Fibroblast of upper back skin (primary cell): ENCODE data around the gene SH3BP4.
"Not testable (repeated sequence)": the region's sequence is repeated elsewhere in the genome, so short reads cannot be mapped to it uniquely, and the experiment has no call there.

Experiments
- DNase-seq: peaks from one replicate; pipeline ENCODE4 v3.0.0-alpha.2; 2013

The SH3BP4 gene

DNA sequence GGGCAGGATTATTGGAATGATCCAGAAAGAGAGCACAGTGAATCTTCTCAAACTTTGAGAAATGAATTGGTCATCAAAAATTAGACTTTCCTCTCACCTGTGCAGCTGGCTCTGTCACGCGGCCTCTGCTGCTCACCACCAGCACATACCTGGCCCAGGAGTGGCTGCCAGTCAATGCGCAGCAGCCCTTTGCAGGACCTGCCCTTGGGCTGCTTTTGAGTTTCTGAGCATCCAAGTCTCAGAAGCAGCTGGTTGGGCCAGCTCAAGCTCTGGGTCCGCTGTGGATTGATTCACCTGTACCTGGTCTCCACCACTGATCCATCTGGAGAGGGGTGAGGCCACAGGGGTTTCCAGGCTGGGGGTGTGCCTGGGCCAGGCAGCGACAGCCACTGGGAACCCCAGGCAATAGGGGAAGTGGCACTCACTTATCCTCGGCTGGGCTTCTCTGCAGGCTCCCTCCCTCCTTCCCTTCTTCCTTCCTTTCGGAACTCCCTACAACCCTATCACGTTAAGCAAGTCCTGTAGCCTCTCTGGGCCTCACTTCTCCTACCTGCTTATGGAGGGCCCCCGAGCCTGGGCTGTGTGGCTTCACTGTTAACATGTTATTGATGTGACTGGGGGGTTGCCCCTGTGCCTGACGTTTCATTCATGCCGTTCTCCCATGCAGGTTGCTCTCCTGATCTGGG, 48.1 kb downstream of the SH3BP4 start:
- DNase-seq = no peak

DNA sequence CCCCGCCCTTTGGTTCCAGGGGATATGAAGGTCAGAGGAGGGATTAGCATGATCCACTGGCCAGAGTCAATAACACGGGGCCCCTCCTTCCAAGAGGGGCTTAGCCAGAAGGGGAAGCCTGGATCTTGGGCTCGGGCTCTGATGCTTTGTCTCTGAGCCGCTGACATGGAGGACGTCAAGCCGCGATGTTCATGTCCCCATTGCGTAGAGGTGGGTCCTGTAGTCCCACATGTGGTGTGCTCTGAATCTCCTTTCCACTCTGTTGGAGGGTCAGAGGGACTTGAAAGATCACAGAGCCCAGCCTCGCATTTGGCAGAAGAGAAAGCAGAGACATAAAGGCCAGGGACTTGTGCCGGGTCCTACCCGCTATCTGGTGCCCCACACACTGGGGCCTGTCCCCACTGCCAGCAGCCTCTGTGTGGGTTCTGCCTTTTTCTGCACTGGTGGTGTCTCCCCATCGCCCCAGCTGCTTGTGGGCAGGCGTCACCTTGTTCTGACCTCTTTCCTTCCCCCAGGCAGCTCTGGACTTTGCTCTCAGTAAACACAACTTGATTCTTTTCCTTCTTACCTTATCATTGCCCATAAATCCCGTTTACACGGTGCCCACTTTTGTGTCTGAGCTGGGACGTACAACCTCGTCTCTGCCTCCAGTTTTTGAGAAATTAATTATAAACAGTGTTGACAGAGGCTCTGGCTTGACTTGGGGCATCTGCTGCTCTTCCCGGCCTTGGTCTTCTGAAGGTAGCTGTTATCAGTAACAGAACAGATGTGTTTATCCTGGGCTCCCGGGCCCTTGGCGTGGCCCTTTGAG, 48.8 kb downstream of the SH3BP4 start:
- DNase-seq = no peak

DNA sequence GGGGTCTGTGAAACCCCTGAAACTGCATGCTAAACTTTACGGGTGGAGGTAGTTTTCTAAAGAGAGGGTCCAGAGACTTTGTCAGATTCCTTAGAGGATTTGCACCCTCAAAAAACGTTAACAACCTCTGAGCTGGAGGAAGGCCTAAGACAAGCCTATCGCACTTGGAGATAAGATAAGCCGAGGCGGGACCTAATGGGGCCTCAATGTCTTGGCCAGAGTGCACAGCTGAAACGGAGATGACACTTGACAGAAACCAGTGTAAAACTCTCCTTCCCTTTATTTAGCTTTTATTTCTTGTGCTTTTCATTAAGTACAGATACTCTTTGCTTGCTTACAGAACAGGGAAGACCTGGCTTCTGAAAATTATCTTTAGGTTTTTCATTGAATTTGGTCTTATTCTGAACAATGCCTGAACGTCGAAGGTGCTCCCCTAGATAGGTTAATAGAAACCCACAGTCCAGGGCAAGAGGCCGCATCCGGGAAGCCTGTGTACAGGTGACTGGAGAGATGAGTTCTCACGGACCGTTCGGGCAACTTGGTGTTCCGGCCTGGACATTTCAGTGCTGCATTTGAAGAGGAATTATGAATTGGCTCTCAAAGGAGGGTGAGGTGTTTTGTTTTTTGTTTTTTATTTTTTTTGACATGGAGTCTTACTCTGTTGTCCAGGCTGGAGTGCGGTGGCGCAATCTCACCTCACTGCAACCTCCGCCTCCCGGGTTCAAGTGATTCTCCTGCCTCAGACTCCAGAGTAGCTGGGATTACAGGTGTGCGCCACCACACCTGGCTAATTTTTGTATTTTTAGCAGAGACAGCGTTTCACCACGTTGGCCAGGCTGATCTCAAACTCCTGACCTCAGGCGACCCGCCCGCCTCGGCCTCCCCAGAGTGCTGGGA, 49.7 kb downstream of the SH3BP4 start:
- DNase-seq = no peak

GRCh38 chr2:235002198-235003095, 50.6 kb downstream of the SH3BP4 start:
- peak; percentile 38 for DNase-seq

DNA sequence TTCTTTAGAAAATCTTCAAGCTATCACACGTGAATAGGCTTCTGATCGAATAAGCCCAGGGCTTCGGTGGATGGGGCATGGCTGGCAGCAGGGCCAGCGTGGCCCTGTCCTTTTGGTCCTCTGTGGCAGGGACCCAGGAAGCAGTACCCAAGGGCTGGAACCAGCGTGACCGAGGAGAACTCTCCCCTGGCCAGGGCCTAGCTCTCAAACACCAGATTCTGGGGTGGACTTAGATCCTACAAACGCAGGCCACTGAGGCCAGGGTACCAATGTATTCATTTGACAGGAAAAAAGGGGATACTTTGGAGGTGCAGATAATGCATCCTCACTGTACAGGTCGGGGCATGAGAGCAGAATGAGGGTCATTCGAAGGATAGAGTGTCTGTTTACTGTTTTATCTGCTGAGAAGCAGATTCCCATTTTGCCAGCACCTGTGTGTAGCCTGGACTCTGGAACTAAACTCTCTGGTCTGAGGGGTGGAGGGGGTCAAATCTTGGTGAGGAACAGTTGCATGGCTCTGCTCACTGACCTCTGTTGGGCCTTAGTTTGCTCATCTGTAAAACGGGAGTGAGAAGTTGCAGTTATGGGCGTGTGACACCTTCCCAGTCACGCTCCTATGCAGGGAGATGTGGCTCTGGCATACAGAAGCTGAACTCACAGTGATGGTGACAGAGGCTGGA, 51.4 kb downstream of the SH3BP4 start:
- no peak for DNase-seq

DNA sequence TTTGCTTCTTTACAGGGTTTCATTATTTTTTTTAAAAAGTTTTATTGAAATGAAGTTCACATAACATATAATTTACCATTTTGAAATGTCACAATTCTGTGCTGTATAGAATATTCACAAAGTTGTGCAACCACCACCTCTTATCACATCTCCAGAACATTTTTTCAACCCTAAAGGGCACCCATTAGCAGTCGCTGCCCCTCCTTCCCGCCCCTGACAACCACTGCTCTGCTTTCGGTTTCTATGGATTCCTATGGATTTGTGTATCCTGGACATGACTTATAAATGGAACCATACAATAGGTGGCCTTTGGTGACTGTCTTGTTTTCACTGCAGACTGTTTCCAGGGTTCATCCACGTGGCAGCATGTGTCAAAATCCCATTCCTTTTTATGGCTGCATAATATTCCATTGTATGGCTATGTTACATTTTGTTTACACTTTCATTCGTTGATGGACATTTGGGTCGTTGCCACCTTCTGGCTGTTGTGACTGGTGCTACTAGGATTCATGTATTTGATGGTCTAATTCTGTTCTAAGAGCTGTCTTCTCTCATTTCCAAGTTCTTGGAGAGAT, 52.6 kb downstream of the SH3BP4 start:
- DNase-seq = no peak

DNA sequence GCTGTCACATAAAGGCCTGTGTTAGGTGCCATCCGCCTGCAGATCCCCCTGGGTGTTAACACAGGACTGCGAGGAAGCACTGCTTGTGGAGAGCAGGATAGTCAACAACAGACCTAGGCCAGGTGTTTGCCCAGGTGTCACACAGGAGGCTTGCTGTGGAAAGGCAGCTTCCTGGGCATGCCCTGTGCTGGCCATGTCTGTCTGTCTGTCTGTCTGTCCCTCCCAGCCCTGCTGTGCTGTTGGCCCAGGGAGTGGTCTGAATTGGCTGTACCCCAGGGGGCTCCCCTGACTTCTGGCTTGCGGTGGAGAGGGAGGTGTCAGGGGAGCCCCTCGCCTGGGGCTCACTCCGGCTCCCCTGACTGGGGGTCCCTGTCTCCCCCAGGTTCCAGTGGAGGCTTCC, 53.2 kb downstream of the SH3BP4 start:
- no peak for DNase-seq

DNA sequence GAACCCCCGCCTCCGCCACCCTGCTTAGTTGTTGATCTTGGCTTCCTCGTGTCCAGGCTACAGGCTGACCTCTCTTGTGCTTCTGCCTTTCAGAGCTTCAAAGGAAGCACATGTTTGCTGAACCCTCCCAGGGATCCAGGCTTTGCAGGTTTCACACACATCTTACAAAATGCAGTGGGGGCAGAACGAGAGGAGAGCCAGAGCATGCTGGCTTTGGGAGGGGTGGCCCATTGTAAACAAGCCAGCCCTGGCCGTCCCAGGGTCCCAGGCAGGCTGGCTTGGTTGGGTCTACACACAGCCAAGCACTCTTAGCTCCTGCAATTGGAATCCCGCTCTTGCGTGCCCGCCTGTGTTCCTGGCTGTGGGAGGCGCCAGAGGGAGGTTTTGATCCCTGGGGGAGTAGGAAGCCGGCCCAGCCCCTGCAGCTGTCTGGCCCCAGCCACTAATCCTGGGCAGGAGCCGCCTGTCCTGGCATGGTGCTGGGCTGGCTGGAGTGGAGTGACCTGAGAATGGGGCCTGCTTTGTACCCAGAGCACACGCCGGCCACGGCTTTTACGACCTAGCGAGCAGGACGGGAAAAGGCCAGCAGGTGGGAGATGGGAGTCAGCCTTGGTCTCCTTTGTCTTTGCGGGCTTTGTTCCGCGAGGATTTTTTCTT, 53.9 kb downstream of the SH3BP4 start:
- DNase-seq = no peak

GRCh38 chr2:235006461-235006860, 54.6 kb downstream of the SH3BP4 start:
- no peak for DNase-seq

- no peak for DNase-seq
Observed at GRCh38 chr2:235006986-235007385, 55.2 kb downstream of the SH3BP4 start.

GRCh38 chr2:235007664-235008457, 56.0 kb downstream of the SH3BP4 start:
- no peak for DNase-seq

- no peak for DNase-seq
Observed at GRCh38 chr2:235008584-235009044, 56.8 kb downstream of the SH3BP4 start.

GRCh38 chr2:235009081-235009480, 57.3 kb downstream of the SH3BP4 start:
- no peak for DNase-seq

GRCh38 chr2:235010117-235010714, 58.4 kb downstream of the SH3BP4 start:
- DNase-seq = no peak

- DNase-seq = no peak
Observed at GRCh38 chr2:235011607-235011928, 59.8 kb downstream of the SH3BP4 start.

DNA sequence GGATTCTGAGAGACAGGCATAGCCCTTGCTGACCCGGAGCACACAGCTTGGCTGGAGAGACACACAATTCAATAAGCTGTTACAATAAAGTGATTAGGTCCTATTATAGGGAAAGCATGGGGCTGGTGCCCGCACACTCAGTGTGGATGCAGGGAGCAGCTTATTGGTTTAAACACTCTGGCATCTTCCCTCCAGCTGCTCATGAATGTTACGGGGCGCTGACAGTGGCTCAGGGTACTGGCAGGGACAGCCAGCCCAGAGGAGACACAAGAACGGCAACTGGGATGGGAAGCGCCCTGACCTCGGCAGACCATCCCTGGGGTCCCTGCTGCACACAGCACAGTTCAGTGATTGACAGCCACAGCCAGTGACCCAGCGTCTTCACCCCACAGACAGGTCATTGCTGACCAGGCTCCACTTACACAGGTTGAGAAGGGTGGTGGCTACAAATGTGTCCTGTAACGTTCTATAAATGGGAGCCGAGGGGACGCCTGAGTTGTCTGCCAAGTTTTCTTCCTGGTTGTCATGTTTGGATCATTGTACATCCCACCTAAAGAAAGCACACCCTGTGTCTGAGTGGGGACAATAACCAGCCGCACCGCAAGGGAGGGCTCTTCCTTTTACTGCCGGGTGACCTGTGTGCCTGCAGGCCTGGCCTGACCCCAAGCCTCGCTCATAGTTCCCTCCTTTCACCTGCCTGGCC, 60.3 kb downstream of the SH3BP4 start:
- no peak for DNase-seq

DNA sequence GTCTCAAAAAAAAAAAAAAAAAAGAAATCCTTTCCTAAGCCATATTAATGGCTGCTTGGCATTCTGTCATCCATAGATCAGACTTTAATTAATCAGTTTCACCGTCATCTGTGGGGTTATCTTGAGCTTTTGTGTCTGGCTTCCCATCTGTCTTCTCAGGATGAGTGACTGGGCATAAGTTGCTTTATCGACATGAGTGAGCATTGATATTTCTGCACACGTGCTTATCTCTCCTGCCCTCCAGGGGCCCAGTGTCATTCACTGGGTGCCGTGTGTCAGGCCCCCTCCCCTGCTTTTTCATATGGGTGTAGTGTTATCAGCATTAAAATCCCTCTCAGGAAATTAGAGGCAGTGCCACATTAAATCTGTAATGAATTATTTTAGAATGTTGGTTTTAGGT, 65.6 kb downstream of the SH3BP4 start:
- DNase-seq = no peak

GRCh38 chr2:235018838-235019237, 67.0 kb downstream of the SH3BP4 start:
- DNase-seq = no peak

GRCh38 chr2:235020141-235020540, 68.3 kb downstream of the SH3BP4 start:
- DNase-seq = not testable (repeated sequence)
